GM19395 (cell line): ENCODE measurements around the gene CASK.

Source experiments
- ATAC-seq: cut with Tn5 transposase; IDR thresholded peaks from one replicate; pipeline ENCODE4 v1.9.1; 2021; ENCODE audit warnings: mild to moderate bottlenecking, moderate library complexity; ENCODE audit not compliant: unreplicated experiment

The CASK gene

GRCh38 chrX:41917517-41917916 is 5.8 kb downstream of the CASK start:
- ATAC-seq = no peak

GRCh38 chrX:41913476-41913875 is 9.9 kb downstream of the CASK start:
- ATAC-seq = no peak

GRCh38 chrX:41912923-41913322 is 10.4 kb downstream of the CASK start:
- no peak for ATAC-seq

GRCh38 chrX:41909068-41909467 is 14.3 kb downstream of the CASK start:
- ATAC-seq = no peak

- ATAC-seq = no peak
Observed at GRCh38 chrX:41906515-41907187, 16.7 kb downstream of the CASK start.

GRCh38 chrX:41903544-41903943 is 19.8 kb downstream of the CASK start:
- no peak for ATAC-seq

GRCh38 chrX:41900321-41900720 is 23.0 kb downstream of the CASK start:
- no peak for ATAC-seq

- ATAC-seq = no peak
Observed at GRCh38 chrX:41895826-41896225, 27.5 kb downstream of the CASK start.

- ATAC-seq = no peak
Observed at GRCh38 chrX:41890026-41890423, 33.3 kb downstream of the CASK start.

- no peak for ATAC-seq
Observed at GRCh38 chrX:41889317-41890025, 33.9 kb downstream of the CASK start.

- ATAC-seq = no peak
Observed at GRCh38 chrX:41887691-41888090, 35.7 kb downstream of the CASK start.

GRCh38 chrX:41885724-41886123 is 37.6 kb downstream of the CASK start:
- no peak for ATAC-seq

GRCh38 chrX:41881166-41881565 is 42.2 kb downstream of the CASK start:
- no peak for ATAC-seq

- no peak for ATAC-seq
Observed at GRCh38 chrX:41877167-41877566, 46.2 kb downstream of the CASK start.

GRCh38 chrX:41875142-41875541 is 48.2 kb downstream of the CASK start:
- ATAC-seq = no peak

GRCh38 chrX:41870719-41871151 is 52.6 kb downstream of the CASK start:
- no peak for ATAC-seq

GRCh38 chrX:41868392-41868977 is 54.9 kb downstream of the CASK start:
- ATAC-seq = no peak

- no peak for ATAC-seq
Observed at GRCh38 chrX:41863343-41864203, 59.8 kb downstream of the CASK start.

GRCh38 chrX:41862562-41863184 is 60.7 kb downstream of the CASK start:
- ATAC-seq = no peak

GRCh38 chrX:41858161-41858775 is 65.1 kb downstream of the CASK start:
- ATAC-seq = no peak
